Parathyroid adenoma (tissue), 2 donors: ENCODE results near the gene PAAF1.

Source experiments
- H2AFZ ChIP-seq: fragments of 300-600 bp; sonication (generic); one replicate; pipeline ENCODE4 v1.7.0; 2017; ENCODE audit warnings: antibody characterized with exemption, mild to moderate bottlenecking
- H3K27ac ChIP-seq: fragments of 300-600 bp; sonication (generic); one replicate; pipeline ENCODE4 v1.7.0; 2017
- H3K27me3 ChIP-seq: fragments of 300-600 bp; sonication (generic); one replicate; pipeline ENCODE4 v1.7.0; 2017; ENCODE audit warnings: low read length; ENCODE audit not compliant: control insufficient read depth, insufficient read depth
- H3K36me3 ChIP-seq: fragments of 300-600 bp; sonication (generic); one replicate; pipeline ENCODE4 v1.7.0; 2017; ENCODE audit warnings: low read length; ENCODE audit not compliant: control insufficient read depth, insufficient read depth
- H3K4me1 ChIP-seq: fragments of 300-600 bp; sonication (generic); one replicate; pipeline ENCODE4 v1.7.0; 2017; ENCODE audit warnings: control low read depth
- H3K4me2 ChIP-seq: fragments of 300-600 bp; sonication (generic); one replicate; pipeline ENCODE4 v1.7.0; 2017; ENCODE audit warnings: low read length
- H3K4me3 ChIP-seq: fragments of 300-600 bp; sonication (generic); one replicate; pipeline ENCODE4 v1.7.0; 2017; ENCODE audit warnings: low read depth, low read length
- H3K79me2 ChIP-seq: fragments of 300-600 bp; sonication (generic); one replicate; pipeline ENCODE4 v1.7.0; 2017; ENCODE audit warnings: control low read depth
- H3K9ac ChIP-seq: fragments of 300-600 bp; sonication (generic); one replicate; pipeline ENCODE4 v1.7.0; 2017; ENCODE audit warnings: mild to moderate bottlenecking
- H3K9me3 ChIP-seq: fragments of 300-600 bp; sonication (generic); one replicate; pipeline ENCODE4 v1.7.0; 2017; ENCODE audit warnings: low read length; ENCODE audit not compliant: control insufficient read depth
- CTCF ChIP-seq: fragments of 300-600 bp; sonication (generic); IDR thresholded peaks from one replicate; pipeline ENCODE4 v1.7.0; 2017; ENCODE audit warnings: antibody characterized with exemption, mild to moderate bottlenecking
- donor health status: primary hyperparathyroidism.

PAAF1 gene

GRCh38 chr11:73965076-73965763 is 88.4 kb downstream of the PAAF1 start:
- Histone ChIP-seq H3K27me3 (no peaks in the 10 kb centered on the region), H3K79me2 (no peaks in the 10 kb centered on the region), H3K4me2 (no peak overlapping the region), H3K9ac (no peak overlapping the region), H3K4me3 (no peak overlapping the region), H3K36me3 (no peaks in the 10 kb centered on the region), H3K27ac (no peak overlapping the region), H2AFZ (no peak overlapping the region), H3K9me3 (no peaks in the 10 kb centered on the region), H3K4me1 (no peaks in the 10 kb centered on the region)
- TF ChIP-seq CTCF: no peak

DNA sequence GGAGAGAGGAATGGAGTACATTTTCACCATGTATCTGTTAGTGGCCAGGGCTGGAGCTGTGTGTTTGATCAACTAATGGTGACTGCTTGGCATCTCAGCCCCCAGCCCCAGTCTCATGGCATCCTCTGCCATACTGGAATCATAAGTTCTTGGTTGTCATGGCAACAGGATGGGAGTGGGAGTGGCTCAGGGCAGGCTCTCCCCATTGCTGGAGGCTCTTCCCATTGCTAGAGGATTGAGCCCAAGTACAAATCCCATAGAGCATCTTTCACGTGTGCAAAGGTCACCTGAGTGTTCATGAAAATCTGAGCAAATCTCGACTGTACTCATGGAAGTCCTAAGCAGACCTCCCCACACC is 88.9 kb downstream of the PAAF1 start:
- Histone ChIP-seq H3K4me3 (no peak overlapping the region), H2AFZ (no peak overlapping the region), H3K4me1 (no peaks in the 10 kb centered on the region), H3K79me2 (no peaks in the 10 kb centered on the region), H3K9ac (no peak overlapping the region), H3K27ac (no peak overlapping the region), H3K27me3 (no peaks in the 10 kb centered on the region), H3K4me2 (no peak overlapping the region), H3K36me3 (no peaks in the 10 kb centered on the region), H3K9me3 (no peaks in the 10 kb centered on the region)
- no peak for TF ChIP-seq CTCF

GRCh38 chr11:73968356-73968966 is 91.7 kb downstream of the PAAF1 start:
- Histone ChIP-seq H3K27me3 (no peaks in the 10 kb centered on the region), H2AFZ (no peak overlapping the region), H3K79me2 (no peaks in the 10 kb centered on the region), H3K4me3 (no peak overlapping the region), H3K9ac (no peak overlapping the region), H3K4me1 (no peaks in the 10 kb centered on the region), H3K27ac (no peak overlapping the region), H3K9me3 (no peaks in the 10 kb centered on the region), H3K36me3 (no peaks in the 10 kb centered on the region), H3K4me2 (no peak overlapping the region)
- no peak for TF ChIP-seq CTCF

GRCh38 chr11:73969091-73969490 is 92.3 kb downstream of the PAAF1 start:
- TF ChIP-seq CTCF: no peak
- no peaks in the 10 kb centered on the region for H3K79me2 ChIP-seq

More at GRCh38 chr11:73969091-73969490, 92.3 kb downstream of the PAAF1 start:
- no peaks in the 10 kb centered on the region for H3K27me3 ChIP-seq
- H3K9me3 ChIP-seq: no peaks in the 10 kb centered on the region
- H2AFZ ChIP-seq: no peak overlapping the region
- no peak overlapping the region for H3K4me3 ChIP-seq
- H3K4me2 ChIP-seq: no peak overlapping the region
- no peak overlapping the region for H3K27ac ChIP-seq
- no peak overlapping the region for H3K9ac ChIP-seq
- H3K4me1 ChIP-seq: no peaks in the 10 kb centered on the region
- no peaks in the 10 kb centered on the region for H3K36me3 ChIP-seq
